ENCODE measurements around the gene TMEM151B.

DNA sequence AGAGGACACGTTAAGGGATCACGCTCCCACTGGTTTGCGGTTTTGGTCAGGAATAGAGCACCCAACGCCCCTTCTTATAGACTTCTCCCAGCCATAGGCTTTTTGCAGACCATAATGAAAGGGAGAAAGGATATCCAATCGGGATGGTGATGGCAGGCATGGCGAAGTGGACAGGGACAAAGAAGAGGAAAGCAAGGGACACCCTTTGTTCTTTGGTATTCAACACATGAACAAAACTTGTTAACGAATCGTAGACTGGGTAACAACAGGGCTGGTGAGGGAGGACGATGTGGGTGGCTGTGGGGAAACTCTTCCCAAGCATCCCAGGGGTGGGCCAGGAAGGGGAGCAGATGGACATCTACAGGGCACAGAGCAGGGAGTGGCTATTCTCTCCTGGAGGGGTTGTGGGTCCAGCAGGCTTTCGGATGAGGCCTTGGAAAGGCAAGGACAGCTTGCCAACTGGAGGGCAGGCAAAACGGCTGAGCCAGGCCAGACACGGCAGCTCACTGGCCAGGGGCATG is 24.8 kb upstream of the TMEM151B start:
- no peak for TF ChIP-seq CTCF (IDR thresholded peaks at IDR 0.05 in 8 of 11, conservative IDR thresholded peaks at IDR 0.05 in 3 of 11)
- no peak for TF ChIP-seq POLR2A (IDR thresholded peaks at IDR 0.05)
- TF ChIP-seq POLR2AphosphoS5 (IDR thresholded peaks at IDR 0.05): no peak

All from spleen (tissue), 7 donors.